CMK (cell line): ENCODE results near the gene RBP3.
A peak's percentile ranks its signal among the peaks of the same experiment; 100 is the strongest.

ENCODE experiments used
- DNase-seq: peaks from one replicate; pipeline ENCODE4 v3.0.0-alpha.2; 2010; ENCODE audit warnings: low read depth

RBP3 gene

DNA sequence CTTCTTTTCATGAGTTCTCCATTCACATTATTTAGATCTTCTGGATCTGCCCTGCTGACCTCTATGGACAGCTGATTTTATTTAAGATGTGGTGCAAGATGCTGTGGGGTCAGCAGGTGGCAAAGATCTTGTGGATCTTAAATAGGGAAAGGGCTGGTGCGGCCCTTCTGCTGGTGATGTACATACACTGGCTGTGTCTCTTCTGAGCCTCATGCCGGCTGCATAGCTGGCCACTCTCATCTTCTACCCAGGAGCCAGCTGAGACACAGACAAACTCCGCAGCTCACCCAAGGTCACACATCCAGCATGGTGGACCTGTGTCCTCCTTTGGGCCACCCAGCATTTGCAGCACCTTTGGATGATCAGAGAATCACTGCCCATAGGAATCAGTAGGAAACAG, 9.7 kb downstream of the RBP3 start:
- no peak for DNase-seq

DNA sequence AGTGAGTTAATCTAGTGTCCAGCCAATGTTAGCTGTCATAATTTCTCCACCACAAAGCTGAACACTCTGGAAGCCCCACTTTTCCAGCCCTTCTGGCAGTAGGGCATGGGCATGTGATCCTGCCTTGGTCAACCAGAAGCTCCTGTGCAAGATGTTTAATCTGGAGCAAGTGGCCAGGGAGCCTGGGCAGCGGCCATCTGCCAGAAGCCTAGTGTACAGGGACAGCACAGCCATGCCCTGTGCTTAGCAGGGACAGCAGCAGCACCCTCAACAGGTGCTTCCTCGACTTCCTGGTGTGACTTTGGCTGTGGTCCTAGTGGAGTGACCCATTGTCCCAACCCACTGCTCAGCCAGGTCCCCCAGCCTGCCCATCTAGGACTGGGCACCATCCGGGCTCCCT, 10.3 kb downstream of the RBP3 start:
- DNase-seq, result no peak

DNA sequence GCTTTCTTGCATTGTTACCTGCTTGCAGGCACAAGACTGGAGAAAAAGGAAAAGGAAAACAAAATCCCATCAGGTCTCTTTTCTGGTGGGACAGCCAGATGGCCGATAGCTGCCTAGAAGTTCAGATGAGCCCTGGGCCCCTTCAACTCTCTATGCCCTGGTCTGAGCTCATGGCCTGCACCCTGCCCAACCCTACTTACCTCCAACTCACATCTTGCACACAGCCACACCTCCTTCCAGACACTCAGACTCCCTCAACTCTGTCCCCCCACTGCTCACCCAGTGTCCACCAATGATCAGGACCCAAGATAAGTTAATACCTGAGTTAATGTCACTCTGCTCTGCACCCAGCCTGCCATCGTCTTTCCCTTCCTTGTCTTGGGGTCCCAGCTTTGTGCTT, 10.9 kb downstream of the RBP3 start:
- no peak for DNase-seq

DNA sequence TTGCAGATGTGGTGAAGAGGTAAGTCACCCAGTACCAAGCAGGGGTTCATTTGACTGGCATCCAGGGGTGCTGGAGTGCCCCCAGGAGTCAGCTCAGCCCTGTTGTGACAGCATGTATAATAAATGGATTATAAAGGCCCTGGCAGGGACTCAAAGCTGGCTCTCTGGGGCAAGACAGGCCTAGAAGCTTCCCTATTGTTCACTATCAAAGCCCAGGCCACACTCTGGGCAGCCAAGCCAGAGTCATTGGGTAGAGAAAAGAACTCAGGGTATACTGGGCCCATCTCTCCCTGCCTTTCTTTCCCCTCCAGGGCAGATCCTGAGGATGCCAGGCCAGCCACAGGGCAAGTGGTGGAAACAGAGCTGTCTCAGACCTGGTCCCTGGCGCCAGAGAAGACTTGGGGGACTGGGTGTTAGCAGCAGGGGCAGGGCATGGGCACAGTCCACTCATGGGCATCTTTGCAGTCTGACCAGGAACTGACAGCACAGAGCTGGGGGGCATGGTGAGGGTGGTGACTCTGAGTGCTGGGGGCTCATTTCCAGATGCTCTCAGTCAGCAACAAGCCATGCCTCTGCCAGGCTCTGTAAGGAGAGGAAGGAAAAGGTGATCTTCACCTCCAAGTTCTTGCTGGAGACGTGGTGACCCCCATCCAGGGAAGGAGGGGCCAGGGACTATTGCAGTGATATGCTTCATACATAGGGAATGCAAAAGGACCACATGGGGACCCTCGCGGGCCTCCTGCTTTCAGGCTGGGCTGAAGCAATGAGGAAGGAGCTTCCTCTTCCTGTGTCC, 11.7 kb downstream of the RBP3 start:
- no peak for DNase-seq

DNA sequence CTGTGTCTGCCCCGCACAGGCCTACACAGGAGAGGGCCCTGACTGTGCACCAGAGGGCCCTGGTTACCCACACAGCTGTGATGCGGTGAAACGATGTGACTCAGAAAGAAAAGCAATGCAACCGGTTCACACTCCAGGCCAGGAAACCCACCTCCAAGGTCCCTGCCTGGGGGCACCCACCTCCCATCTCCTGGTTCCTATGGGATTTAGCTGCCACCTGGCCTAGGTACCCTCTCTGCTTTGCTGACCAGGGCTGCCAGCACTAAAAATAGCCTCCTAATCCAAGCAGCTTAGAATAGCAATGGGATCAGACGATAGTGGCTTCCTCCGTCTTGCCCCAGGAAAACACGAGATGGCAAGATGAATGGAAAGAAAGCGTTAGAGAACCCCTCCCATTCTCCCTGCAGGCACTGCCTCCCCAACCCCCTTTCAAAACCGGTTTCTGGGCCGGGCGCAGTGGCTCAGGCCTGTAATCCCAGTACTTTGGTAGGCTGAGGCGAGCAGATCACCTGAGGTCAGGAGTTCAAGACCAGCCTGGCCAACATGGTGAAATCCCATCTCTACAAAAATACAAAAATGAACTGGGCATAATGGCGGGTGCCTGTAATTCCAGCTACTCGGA, 12.4 kb downstream of the RBP3 start:
- no peak for DNase-seq

DNA sequence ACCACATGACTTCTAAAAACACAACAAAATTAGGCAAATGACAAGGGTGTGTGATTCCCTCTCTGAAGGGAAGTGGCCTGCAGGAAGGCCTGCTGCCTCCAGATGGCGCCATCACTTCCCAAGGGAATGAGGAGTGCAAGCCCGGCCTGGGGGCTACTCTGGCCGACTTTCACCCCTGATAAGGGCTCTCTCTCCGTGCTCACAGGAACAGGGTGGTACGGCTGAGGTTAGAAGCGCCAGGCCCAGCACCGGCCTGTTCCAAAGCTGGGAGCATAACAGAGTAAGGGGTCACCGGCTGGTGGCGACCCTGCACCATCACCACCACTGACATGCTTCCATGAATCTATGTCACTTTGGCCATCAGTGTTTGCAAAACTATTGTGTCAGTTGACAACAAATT, 13.1 kb downstream of the RBP3 start:
- DNase-seq, result peak; percentile 36

DNA sequence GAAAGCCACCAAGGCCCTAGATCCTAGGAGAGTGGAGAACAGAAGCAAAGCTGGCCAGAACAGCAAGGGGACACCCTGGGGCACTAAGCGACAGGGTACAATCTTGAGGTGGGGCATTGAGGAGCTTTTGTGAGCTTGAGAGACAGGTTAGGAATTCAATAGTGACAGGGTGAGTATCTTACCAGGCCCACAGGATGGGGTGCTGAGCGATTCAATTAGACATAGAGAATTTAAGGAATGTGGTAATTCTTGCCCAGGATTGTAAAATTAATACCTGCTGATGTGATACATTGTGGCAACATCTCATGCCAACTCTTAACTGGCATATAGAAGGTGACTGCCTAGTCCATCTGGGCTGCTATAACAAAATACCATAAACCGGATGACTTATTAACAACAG, 14.0 kb downstream of the RBP3 start:
- no peak for DNase-seq

DNA sequence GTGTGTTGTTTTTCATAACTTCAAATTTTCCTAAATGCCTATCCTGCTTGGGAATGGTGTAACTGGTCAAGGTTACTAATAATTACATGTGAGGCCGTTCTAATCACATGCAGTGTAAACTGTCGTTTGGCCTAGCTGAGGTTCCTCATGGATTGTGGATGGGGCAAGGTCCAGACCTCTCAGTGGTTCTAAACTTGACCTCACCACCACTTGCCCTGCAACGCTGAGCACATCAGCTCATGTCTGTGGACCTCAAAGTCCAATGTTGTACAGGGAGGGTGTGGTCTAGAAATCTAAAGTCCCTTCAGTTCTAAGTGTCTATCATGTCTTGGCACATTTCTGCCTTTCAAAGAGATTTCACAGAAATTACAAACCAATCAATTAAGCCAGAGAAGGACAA, 15.6 kb downstream of the RBP3 start:
- DNase-seq, result no peak

DNA sequence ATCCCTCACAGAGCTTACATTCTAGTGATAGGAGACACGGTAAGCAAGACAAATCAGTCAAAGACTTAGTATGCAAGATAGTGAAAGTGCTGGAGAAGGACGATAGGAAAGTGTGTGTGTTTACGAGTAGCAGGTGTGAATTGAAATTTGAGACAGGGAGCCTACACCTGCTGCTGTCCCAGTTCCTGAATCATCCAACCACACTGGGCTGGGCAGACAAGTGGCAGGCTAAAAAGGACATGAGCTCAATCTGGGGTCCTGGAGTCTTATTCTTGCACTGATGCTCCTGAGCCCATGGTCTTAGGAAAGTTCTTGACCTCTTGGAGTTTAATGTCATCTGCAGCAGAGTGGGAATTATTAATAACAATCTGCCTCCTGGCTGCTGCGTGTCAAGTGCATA, 16.2 kb downstream of the RBP3 start:
- no peak for DNase-seq

DNA sequence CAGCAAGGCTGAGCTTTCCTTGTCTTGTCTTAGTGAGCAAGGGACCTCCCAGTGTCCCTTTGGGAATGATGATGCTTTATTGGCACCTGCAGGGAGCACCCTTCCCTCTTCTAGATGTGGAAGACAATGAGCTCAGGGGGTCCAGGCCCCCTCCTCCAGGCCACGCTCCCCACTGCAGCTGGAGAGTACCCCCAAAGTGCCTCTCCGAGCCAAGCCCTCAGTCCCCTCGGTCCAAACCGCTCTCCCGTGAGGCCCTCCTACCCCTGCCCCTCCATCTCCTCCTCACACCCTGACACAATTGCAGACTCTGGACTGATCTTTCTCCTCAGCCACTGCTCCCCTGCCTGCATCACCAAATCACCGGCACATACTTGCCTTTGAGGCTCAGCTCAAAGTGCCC, 16.7 kb downstream of the RBP3 start:
- DNase-seq, result no peak

DNA sequence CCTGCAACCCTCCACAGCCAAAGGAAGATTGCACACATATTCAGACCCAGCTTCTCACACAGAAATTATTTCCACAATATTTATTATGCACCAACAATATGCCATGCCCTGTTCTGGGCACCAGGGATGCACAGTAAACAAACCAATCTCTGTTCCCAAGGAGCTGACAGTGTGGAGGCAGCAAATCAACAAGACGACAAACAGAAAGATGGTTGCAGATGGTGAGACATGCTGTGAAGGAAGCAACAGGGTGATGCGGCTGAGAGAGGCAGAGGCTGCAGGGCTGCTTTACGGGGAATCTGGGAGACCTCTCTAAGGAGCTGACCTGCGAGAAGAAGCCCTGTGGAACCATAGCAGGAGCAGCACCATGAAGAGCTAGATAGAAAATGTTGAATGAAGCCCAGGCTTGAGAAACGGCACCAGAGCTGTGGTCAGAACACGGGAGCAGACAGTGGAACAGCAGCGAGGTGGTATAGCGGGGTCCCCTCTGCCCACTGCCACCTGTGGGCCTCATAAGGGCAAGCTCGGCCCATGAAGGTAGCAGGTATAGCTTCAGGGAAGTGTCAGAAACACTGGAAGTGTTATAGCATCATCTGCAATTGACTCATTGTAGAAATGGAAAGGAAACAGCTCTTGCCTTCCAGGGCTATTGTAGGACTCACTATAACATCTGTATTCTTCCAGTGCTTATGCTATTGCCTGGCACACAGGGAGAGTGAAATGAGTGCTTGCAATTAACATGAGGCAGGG, 17.4 kb downstream of the RBP3 start:
- DNase-seq, result no peak

DNA sequence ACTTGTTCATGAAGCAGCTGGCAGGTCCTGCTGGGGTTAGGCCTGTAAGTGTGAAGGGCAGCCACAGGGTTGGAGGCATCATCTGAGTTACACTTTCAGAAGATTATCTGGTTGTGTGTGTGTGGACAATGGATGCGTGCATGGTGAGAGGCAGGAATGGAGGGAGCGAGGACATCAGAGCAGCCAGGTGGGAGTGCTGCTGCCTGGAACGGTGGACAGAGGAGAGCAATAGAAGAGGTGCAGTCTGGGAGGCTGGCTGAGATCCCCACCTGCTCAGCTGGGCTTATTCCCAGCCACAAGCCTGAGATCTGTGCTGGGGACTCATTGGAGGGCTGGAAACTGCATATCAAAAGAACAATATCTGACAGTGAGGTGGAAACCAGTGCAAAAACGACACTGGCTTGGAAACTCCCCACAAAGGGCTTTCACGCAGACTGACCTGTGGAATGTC, 18.0 kb downstream of the RBP3 start:
- DNase-seq, result no peak

DNA sequence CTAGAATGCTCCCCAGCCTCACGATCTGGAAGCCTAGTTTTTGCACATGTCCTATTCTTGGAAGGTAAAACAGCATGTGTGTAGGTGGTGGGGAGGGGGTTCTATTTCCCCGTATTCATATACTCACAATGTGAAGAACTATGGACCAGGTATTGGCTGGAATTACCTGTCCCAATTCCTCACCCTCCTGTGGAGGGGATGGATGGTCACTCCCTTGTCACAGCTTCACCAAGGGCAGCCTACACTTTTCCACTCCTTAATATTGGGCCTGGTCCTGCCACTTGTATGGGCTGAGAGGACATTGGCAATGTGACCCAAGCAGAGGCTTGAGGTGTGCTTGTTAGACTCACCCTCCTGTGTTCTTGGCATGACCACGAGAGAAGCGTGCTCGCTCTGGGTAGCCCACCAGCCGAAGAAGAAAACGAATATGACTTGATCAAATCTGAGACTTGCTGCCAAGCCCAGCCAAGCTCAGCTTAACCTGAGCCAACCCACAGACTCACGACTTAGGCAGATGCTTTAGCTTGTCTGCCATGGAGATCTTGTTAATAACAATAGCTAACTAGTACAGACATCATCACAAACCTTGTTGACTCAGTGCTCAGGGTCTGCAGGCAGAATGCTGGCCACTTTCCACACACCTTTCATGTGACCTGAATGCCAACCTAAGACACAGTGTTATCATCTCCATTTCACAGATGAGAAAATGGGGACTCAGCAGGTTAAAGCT, 18.7 kb downstream of the RBP3 start:
- no peak for DNase-seq

DNA sequence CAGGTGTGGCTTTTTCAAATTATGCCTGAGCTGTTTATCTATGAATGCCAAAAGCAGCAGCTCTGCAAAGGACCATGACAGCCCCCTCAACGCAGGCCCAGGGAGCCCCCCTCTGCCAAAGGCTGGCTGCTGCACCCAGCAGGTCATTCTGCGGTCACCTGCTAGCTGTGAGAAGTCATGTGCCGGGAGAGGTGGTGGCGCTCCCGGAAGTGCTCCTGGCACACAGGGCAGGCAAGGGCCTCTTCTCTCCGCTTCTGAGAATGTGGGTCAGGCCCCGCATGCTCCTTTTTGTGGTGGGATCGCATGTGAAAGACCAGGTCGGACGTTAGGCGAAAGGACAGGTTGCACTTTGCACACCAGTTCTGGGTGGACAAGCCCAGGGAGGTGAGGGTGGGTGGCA, 19.5 kb downstream of the RBP3 start:
- DNase-seq, result no peak

DNA sequence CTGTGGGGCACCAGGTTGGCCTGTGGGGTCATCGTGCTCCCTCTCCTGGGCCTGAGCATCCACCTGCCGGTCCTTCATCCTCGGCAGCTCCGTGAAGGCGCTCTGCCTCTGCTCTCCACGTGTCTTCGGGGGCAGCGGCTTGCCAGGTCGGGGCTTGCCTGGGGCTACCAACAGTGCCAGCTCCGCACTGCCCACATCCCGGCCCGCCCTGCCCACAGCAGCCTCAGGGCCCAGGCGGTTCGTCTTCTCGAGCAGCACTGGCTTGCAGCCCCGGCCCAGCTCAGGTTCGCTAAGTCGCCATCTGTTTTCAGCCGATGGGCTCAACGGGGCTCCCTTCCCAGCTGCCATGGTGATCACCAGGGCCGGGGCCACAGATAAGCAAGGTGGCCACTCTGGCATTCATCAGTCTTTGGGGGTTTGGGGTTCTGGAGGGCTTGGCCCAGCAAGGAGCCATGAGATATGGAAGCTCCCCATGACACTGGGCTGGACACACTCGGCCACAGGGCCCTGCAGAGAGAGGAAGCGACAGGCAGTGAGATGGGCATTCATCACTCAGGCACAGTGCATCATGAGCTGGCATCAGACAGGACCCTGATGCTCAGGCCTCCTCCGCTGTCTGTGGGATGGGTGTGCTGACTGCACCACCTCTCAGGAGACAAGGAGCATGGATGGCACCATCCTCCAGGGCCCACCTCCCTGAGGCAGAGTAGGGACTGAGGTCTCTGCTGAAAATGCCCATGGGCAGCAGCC, 20.4 kb downstream of the RBP3 start:
- DNase-seq, result no peak

DNA sequence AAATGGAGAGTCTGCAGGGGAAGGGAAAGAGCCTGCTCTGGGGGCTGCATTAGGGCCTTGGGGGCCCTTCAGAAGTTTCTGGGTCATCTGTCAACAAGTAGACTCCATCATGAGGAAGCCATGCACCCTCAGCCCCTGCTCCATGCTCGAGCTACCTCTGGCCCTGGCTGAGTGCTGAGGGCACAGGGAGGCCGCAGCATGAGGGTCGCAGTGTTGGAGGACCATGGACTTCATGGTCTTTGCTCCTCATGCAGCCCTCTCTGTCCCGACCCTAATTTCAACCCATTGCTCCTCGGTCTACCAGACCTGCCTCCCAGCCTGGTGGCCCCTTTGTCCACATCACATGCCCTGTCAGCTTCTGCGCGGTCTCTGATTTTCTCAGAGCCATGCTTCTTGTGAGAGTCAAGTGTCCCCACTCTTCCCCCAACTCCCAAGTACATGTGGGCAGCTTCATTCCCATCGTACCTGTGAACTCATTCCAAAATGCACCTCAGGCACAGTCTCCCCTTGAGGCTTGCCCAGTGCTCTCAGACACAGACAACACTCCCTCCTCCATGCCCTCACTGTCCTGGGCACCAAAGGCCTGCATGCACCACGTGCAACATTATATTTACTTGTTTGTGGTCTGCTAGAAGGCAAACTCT, 21.2 kb downstream of the RBP3 start:
- DNase-seq, result no peak

DNA sequence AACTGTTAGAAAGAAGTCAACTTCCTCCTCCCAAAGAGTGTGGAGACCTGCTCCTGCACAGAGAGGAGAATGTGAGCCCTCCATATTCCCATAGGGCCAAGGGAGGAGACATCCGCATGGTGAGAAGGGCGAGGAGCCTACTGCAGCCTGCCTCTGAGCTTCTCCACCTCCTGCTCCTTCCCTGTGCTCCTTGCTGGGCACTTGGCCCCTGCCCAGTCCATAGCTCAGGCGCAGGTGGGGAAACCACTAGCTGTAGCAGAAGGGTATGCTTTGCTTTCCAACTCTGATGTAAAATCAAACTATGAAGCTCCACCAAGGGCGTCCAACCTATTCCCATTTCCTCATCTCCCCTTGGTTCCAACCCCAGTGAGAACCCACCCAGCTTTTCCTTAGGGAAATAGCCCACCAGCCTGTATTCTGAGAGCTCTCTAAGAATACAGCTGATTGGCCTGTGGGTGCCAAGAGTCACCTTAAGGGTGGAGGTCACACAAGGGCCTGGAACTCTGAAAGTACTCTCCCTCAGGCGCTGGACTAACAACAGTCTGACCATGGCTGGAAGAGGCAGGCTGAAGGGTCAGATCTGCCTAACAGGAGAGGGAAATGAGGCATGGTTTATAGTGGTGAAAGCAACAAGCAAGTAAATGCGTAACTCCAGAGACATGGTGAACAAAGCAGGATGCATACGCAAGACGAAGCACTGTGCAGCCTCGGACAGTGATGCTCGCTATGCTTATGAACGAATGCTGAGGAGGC, 22.0 kb downstream of the RBP3 start:
- no peak for DNase-seq

DNA sequence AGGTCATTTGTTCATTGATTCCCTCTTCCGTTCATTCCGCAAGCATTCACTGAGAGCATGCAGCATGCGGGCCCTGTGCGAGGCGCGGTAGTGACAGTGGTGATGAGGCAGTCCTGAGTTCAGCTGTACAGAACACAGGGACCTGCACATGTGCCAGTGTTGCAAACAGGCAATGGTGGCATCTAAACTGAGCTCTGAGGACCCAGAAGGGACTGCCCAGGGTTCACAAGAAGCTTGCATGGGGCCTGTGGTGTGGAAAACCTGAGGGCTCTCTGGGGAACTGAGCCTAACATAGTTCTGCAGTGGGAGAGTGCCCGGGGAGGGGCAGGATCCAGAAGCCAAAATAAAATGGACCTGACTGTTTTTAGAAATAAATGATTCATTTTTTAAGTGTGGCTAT, 22.7 kb downstream of the RBP3 start:
- no peak for DNase-seq

DNA sequence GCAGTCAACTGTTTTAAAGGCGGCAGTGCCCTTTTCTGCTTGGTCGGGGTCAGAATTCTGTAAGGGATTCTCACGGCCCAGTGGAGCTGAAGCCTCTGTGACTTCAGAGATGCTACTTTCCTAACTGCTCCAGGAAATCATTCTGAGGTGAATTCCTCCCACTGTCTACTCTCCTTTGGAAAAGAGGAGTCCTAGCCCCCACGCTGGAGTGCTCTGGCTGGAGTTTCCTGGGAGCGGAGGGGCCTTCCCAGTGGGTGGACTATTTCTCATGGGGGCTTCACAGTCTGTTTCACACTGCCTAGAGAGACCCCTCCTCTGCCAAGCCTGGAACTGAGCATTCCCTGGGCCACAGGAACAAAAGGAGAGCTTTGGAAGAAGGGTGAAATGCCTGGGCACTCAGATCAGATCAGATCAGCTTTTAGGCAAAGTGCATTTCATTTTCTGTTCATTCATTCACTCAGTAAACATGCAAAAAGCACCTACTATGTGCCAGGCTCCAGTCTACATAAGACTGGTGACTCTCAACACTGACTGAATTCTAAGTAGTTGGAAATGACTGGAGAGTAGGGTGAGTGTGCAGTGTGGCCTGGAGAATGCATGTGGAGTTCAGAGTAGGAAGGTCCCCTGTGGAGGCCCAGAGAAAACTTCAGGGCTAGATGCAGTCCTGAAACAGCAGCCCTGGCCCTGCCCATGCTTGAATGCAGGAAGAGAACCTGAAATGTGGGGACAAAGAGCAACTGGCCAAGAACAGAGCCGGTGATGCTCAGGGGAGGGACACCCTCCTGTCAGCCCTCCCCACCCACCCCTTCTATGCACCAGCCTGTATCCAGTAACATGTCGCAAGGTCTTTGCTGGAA, 23.7 kb downstream of the RBP3 start:
- no peak for DNase-seq

DNA sequence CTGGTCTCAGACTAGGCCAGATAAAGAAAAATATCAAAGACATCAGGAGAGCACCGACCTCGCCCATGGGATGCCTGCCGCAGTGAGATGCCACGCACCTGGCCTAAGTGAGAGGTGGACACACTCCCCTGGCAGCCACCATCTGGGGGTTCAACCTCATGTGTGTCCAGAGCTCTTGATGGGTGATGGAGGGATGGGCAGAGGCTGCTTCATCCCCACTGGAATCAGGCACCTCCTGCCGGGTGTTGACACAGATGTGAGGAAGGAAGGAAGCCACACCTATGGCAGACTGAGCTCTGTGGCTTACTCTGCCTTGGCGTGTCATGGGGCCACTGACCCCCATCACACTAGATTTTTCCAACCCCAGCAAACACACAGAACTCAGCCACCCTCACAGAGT, 24.6 kb downstream of the RBP3 start:
- no peak for DNase-seq
